NCI-H2196 (cell line): Measurements from ENCODE around the gene RPL10A.
"Not testable (repeated sequence)": the region's sequence is repeated elsewhere in the genome, so short reads cannot be mapped to it uniquely, and the experiment has no call there.

Experiments
- DNase-seq: peaks from one replicate; lab custom pipeline; 2025; ENCODE audit not compliant: unreplicated experiment; lab: John Stamatoyannopoulos, UW

The RPL10A gene

GRCh38 chr6:35468181-35468979 is at the start of gene RPL10A:
TSS of gene RPL10A (plus strand) at chr6:35468401. CDS start at chr6:35468435, 34 bp downstream.
- DNase-seq = peak; percentile 97

- DNase-seq = no peak
Observed at GRCh38 chr6:35419417-35419816, 48.8 kb upstream of the RPL10A start.

- no peak for DNase-seq
Observed at GRCh38 chr6:35419961-35420360, 48.2 kb upstream of the RPL10A start.

- DNase-seq = no peak
Observed at GRCh38 chr6:35425284-35425683, 42.9 kb upstream of the RPL10A start.

GRCh38 chr6:35426074-35426473 is 42.1 kb upstream of the RPL10A start:
- no peak for DNase-seq

- DNase-seq = no peak
Observed at GRCh38 chr6:35427435-35427834, 40.8 kb upstream of the RPL10A start.

GRCh38 chr6:35427851-35428321 is 40.3 kb upstream of the RPL10A start:
- no peak for DNase-seq

- no peak for DNase-seq
Observed at GRCh38 chr6:35428421-35429149, 39.6 kb upstream of the RPL10A start.

- DNase-seq = no peak
Observed at GRCh38 chr6:35429463-35429862, 38.7 kb upstream of the RPL10A start.

- DNase-seq = no peak
Observed at GRCh38 chr6:35432291-35432690, 35.9 kb upstream of the RPL10A start.

GRCh38 chr6:35432702-35433101 is 35.5 kb upstream of the RPL10A start:
- not testable (repeated sequence) for DNase-seq

- DNase-seq = no peak
Observed at GRCh38 chr6:35435074-35435837, 32.9 kb upstream of the RPL10A start.

- DNase-seq = no peak
Observed at GRCh38 chr6:35436071-35436857, 31.9 kb upstream of the RPL10A start.

- not testable (repeated sequence) for DNase-seq
Observed at GRCh38 chr6:35438378-35439065, 29.7 kb upstream of the RPL10A start.

- no peak for DNase-seq
Observed at GRCh38 chr6:35439308-35439707, 28.9 kb upstream of the RPL10A start.

GRCh38 chr6:35441205-35441604 is 27.0 kb upstream of the RPL10A start:
- DNase-seq = no peak

GRCh38 chr6:35441642-35442041 is 26.6 kb upstream of the RPL10A start:
- DNase-seq = no peak

GRCh38 chr6:35442693-35443092 is 25.5 kb upstream of the RPL10A start:
- DNase-seq = no peak

- DNase-seq = no peak
Observed at GRCh38 chr6:35443341-35444030, 24.7 kb upstream of the RPL10A start.
